ENCODE results near the gene RPL5. TPM values are rescaled to one million over a fixed set of nuclear protein-coding genes. Genes with fewer than 3 reads are reported as not detected.

RPL5 gene
- total and polyA plus RNA-seq, 2 experiments from 2014 or later: 2,182 to 3,547 TPM

GRCh38 chr1:92877792-92878191 lies 46.0 kb downstream of the RPL5 start:
- Mint-ChIP-seq H3K27me3 (ENCODE audit: insufficient read depth, low read depth, poor library complexity) (no peaks in the 10 kb centered on the region), H3K36me3 (ENCODE audit: low read depth) (0 out of 3 replicates have a peak, but pooled peaks cover 3% of the 10 kb centered on the region), H3K27ac (peak overlapping the region; percentile 10; the same call in 1 of the 2 replicates), H3K4me1 (peaks cover 13% of the 10 kb centered on the region; the same call in 2 of the 3 replicates), H3K4me3 (no peak overlapping the region), H3K9me3 (0 out of 3 replicates have a peak, but pooled peaks cover 3% of the 10 kb centered on the region)
- Histone ChIP-seq H3K27me3 (ENCODE audit: insufficient read depth) (no peaks in the 10 kb centered on the region), H3K27ac (ENCODE audit: low read depth) (no peak overlapping the region), H3K4me1 (ENCODE audit: insufficient read depth) (peaks cover 5% of the 10 kb centered on the region), H3K9me2 (ENCODE audit: insufficient read depth) (no peaks in the 10 kb centered on the region), H3K4me3 (no peak overlapping the region), H3K36me3 (ENCODE audit: insufficient read depth) (no peaks in the 10 kb centered on the region), H2AFZ (no peak overlapping the region), H4K20me1 (replicated peaks; ENCODE audit: insufficient read depth) (no peaks in the 10 kb centered on the region), H3F3A (replicated peaks; ENCODE audit: low read depth) (no peaks in the 10 kb centered on the region), H3K4me2 (no peak overlapping the region), H3K79me2 (replicated peaks; ENCODE audit: insufficient read depth) (no peaks in the 10 kb centered on the region)
- TF ChIP-seq, protein P1, sequence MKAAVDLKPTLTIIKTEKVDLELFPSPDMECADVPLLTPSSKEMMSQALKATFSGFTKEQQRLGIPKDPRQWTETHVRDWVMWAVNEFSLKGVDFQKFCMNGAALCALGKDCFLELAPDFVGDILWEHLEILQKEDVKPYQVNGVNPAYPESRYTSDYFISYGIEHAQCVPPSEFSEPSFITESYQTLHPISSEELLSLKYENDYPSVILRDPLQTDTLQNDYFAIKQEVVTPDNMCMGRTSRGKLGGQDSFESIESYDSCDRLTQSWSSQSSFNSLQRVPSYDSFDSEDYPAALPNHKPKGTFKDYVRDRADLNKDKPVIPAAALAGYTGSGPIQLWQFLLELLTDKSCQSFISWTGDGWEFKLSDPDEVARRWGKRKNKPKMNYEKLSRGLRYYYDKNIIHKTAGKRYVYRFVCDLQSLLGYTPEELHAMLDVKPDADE (IDR thresholded peaks at IDR 0.05): no peak
- TF ChIP-seq STAT1 (IDR thresholded peaks at IDR 0.05; ENCODE audit: unreplicated experiment) (no peak), NANOG (IDR thresholded peaks at IDR 0.05; ENCODE audit: borderline replicate concordance) (no peak), CREB1 (CRISPR knock-in tag; IDR thresholded peaks at IDR 0.05; ENCODE audit: low read depth) (no peak), EZH2 (IDR thresholded peaks at IDR 0.05; ENCODE audit: low read depth, unreplicated experiment) (no peak), POLR2AphosphoS5 (IDR thresholded peaks at IDR 0.05; ENCODE audit: low read depth) (no peak), ZNF331 (CRISPR knock-in tag; IDR thresholded peaks at IDR 0.05; ENCODE audit: low read depth) (no peak), EZH2phosphoT487 (IDR thresholded peaks at IDR 0.05; ENCODE audit: unreplicated experiment) (no peak), ZNF114 (CRISPR knock-in tag; IDR thresholded peaks at IDR 0.05) (no peak), JUNB (IDR thresholded peaks at IDR 0.05; ENCODE audit: unreplicated experiment) (no peak)
- TF ChIP-seq, protein P2, sequence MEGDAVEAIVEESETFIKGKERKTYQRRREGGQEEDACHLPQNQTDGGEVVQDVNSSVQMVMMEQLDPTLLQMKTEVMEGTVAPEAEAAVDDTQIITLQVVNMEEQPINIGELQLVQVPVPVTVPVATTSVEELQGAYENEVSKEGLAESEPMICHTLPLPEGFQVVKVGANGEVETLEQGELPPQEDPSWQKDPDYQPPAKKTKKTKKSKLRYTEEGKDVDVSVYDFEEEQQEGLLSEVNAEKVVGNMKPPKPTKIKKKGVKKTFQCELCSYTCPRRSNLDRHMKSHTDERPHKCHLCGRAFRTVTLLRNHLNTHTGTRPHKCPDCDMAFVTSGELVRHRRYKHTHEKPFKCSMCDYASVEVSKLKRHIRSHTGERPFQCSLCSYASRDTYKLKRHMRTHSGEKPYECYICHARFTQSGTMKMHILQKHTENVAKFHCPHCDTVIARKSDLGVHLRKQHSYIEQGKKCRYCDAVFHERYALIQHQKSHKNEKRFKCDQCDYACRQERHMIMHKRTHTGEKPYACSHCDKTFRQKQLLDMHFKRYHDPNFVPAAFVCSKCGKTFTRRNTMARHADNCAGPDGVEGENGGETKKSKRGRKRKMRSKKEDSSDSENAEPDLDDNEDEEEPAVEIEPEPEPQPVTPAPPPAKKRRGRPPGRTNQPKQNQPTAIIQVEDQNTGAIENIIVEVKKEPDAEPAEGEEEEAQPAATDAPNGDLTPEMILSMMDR (conservative IDR thresholded peaks at IDR 0.05; ENCODE audit: low read depth in 2 of 2): no peak
- TF ChIP-seq, protein P3, sequence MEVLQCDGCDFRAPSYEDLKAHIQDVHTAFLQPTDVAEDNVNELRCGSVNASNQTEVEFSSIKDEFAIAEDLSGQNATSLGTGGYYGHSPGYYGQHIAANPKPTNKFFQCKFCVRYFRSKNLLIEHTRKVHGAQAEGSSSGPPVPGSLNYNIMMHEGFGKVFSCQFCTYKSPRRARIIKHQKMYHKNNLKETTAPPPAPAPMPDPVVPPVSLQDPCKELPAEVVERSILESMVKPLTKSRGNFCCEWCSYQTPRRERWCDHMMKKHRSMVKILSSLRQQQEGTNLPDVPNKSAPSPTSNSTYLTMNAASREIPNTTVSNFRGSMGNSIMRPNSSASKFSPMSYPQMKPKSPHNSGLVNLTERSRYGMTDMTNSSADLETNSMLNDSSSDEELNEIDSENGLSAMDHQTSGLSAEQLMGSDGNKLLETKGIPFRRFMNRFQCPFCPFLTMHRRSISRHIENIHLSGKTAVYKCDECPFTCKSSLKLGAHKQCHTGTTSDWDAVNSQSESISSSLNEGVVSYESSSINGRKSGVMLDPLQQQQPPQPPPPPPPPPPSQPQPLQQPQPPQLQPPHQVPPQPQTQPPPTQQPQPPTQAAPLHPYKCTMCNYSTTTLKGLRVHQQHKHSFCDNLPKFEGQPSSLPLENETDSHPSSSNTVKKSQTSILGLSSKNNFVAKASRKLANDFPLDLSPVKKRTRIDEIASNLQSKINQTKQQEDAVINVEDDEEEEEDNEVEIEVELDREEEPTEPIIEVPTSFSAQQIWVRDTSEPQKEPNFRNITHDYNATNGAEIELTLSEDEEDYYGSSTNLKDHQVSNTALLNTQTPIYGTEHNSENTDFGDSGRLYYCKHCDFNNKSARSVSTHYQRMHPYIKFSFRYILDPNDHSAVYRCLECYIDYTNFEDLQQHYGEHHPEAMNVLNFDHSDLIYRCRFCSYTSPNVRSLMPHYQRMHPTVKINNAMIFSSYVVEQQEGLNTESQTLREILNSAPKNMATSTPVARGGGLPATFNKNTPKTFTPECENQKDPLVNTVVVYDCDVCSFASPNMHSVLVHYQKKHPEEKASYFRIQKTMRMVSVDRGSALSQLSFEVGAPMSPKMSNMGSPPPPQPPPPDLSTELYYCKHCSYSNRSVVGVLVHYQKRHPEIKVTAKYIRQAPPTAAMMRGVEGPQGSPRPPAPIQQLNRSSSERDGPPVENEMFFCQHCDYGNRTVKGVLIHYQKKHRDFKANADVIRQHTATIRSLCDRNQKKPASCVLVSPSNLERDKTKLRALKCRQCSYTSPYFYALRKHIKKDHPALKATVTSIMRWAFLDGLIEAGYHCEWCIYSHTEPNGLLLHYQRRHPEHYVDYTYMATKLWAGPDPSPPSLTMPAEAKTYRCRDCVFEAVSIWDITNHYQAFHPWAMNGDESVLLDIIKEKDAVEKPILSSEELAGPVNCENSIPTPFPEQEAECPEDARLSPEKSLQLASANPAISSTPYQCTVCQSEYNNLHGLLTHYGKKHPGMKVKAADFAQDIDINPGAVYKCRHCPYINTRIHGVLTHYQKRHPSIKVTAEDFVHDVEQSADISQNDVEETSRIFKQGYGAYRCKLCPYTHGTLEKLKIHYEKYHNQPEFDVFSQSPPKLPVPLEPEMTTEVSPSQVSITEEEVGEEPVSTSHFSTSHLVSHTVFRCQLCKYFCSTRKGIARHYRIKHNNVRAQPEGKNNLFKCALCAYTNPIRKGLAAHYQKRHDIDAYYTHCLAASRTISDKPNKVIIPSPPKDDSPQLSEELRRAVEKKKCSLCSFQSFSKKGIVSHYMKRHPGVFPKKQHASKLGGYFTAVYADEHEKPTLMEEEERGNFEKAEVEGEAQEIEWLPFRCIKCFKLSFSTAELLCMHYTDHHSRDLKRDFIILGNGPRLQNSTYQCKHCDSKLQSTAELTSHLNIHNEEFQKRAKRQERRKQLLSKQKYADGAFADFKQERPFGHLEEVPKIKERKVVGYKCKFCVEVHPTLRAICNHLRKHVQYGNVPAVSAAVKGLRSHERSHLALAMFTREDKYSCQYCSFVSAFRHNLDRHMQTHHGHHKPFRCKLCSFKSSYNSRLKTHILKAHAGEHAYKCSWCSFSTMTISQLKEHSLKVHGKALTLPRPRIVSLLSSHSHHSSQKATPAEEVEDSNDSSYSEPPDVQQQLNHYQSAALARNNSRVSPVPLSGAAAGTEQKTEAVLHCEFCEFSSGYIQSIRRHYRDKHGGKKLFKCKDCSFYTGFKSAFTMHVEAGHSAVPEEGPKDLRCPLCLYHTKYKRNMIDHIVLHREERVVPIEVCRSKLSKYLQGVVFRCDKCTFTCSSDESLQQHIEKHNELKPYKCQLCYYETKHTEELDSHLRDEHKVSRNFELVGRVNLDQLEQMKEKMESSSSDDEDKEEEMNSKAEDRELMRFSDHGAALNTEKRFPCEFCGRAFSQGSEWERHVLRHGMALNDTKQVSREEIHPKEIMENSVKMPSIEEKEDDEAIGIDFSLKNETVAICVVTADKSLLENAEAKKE (CRISPR knock-in tag; IDR thresholded peaks at IDR 0.05): no peak
- TF ChIP-seq, protein P4, sequence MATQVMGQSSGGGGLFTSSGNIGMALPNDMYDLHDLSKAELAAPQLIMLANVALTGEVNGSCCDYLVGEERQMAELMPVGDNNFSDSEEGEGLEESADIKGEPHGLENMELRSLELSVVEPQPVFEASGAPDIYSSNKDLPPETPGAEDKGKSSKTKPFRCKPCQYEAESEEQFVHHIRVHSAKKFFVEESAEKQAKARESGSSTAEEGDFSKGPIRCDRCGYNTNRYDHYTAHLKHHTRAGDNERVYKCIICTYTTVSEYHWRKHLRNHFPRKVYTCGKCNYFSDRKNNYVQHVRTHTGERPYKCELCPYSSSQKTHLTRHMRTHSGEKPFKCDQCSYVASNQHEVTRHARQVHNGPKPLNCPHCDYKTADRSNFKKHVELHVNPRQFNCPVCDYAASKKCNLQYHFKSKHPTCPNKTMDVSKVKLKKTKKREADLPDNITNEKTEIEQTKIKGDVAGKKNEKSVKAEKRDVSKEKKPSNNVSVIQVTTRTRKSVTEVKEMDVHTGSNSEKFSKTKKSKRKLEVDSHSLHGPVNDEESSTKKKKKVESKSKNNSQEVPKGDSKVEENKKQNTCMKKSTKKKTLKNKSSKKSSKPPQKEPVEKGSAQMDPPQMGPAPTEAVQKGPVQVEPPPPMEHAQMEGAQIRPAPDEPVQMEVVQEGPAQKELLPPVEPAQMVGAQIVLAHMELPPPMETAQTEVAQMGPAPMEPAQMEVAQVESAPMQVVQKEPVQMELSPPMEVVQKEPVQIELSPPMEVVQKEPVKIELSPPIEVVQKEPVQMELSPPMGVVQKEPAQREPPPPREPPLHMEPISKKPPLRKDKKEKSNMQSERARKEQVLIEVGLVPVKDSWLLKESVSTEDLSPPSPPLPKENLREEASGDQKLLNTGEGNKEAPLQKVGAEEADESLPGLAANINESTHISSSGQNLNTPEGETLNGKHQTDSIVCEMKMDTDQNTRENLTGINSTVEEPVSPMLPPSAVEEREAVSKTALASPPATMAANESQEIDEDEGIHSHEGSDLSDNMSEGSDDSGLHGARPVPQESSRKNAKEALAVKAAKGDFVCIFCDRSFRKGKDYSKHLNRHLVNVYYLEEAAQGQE (IDR thresholded peaks at IDR 0.05; ENCODE audit: unreplicated experiment): no peak
- no peak for DNase-seq (ENCODE audit: low spot score)
- ATAC-seq: no peak

Measured in GM23338 (cell line).